Immature natural killer cell (primary cell): ENCODE data around the gene GBX2. TPM values are rescaled to one million over a fixed set of nuclear protein-coding genes. Genes with fewer than 3 reads are reported as not detected.
"Not testable (repeated sequence)": the region's sequence is repeated elsewhere in the genome, so short reads cannot be mapped to it uniquely, and the experiment has no call there.

Experiments used
- DNase-seq, 3 donors: peaks; one replicate each; pipeline ENCODE4 v3.0.0; 2022; ENCODE audit warnings: mixed read lengths in 1 of 3
- H3K27ac Mint-ChIP-seq, 6 donors: one replicate each; pipeline ENCODE4 v1.8.0; 2020; ENCODE audit warnings: mixed read lengths in 6 of 6, mild to moderate bottlenecking in 5 of 6, inconsistent platforms in 4 of 6, moderate library complexity in 3 of 6
- H3K27me3 Mint-ChIP-seq, 3 donors: one replicate each; pipeline ENCODE4 v1.8.0; 2020 to 2021; ENCODE audit warnings: low read depth in 3 of 3, mild to moderate bottlenecking in 3 of 3, mixed read lengths in 3 of 3, moderate library complexity in 3 of 3, inconsistent platforms in 1 of 3
- H3K36me3 Mint-ChIP-seq, 3 donors: one replicate each; pipeline ENCODE4 v1.8.0; 2020; ENCODE audit warnings: mixed read lengths in 3 of 3, inconsistent platforms in 2 of 3, mild to moderate bottlenecking in 2 of 3
- H3K4me1 Mint-ChIP-seq, 2 donors: one replicate each; pipeline ENCODE4 v1.8.0; 2020; ENCODE audit warnings: inconsistent platforms in 2 of 2, mild to moderate bottlenecking in 2 of 2, mixed read lengths in 2 of 2, moderate library complexity in 1 of 2
- H3K4me3 Mint-ChIP-seq, 5 donors: one replicate each; pipeline ENCODE4 v1.8.0; 2020; ENCODE audit warnings: mild to moderate bottlenecking in 5 of 5, mixed read lengths in 5 of 5, inconsistent platforms in 3 of 5, moderate library complexity in 3 of 5
- H3K9me3 Mint-ChIP-seq, 6 donors: one replicate each; pipeline ENCODE4 v1.8.0; 2020; ENCODE audit warnings: mild to moderate bottlenecking in 6 of 6, mixed read lengths in 6 of 6, inconsistent platforms in 4 of 6, moderate library complexity in 3 of 6
- polyA plus RNA-seq, 3 donors: library from polyadenylated mRNA; unstranded; fragments of 300-500 nt; fragmentation: Illumina TruSeq; gene quantifications; one replicate each; pipeline ENCODE4 v1.2.3, GENCODE V29; 2021

GBX2 gene
- polyA plus RNA-seq, 3 donors from 2014 or later, result not detected

DNA sequence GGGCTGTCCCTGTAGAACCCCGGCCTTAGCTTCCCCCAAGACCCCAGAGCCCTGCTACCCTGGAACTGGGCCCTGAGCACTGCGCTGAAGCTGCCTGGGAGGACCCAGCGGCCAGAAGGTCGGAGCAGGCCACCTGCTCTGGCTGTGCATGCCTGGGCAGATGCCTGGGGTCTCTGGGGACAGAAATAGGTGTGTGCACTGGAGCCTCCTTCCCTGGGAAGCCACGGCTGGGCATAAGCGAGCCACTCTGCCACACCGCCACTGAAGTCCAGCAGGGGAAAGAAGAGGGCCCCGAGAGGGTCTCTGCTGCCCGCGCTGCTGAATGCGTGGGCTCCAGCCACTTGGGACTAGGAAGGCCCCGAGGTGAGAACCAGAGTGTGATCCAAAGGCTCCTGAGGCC, 6.7 kb downstream of the GBX2 start:
- Mint-ChIP-seq H3K27ac (no peak overlapping the region), H3K9me3 (peaks cover 0 to 4% (median 0%) of the 10 kb centered on the region in 6 donors), H3K36me3 (no peaks in the 10 kb centered on the region), H3K27me3 (peaks cover 12 to 39% (median 22%) of the 10 kb centered on the region in 3 donors), H3K4me3 (no peak overlapping the region), H3K4me1 (peaks cover 9 to 10% of the 10 kb centered on the region in 2 donors)
- DNase-seq, result no peak

DNA sequence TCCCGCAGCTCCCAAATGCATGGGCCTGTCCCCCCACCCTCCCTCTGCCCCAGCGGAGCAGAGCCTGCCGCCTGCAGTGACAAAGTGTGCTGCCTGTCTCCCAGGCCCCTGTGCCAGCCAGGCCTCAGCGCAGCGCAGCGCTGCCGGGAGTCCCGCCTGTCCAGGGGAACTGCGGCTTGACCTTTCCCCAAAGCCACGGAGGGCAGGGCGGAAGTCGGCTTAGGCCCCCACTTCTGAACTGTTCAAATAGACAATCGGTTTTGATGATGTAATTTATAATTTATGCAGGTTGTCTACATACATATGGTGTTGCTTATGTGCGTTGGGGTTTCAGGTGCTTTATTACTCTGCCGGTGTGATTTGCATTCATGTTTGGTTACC, 7.1 kb downstream of the GBX2 start:
- Mint-ChIP-seq H3K4me1 (peaks cover 4 to 10% of the 10 kb centered on the region in 2 donors), H3K27me3 (peaks cover 8 to 34% (median 17%) of the 10 kb centered on the region in 3 donors), H3K36me3 (no peaks in the 10 kb centered on the region), H3K4me3 (no peak overlapping the region), H3K9me3 (peaks cover 0 to 4% (median 0%) of the 10 kb centered on the region in 6 donors), H3K27ac (no peak overlapping the region)
- DNase-seq, result no peak

DNA sequence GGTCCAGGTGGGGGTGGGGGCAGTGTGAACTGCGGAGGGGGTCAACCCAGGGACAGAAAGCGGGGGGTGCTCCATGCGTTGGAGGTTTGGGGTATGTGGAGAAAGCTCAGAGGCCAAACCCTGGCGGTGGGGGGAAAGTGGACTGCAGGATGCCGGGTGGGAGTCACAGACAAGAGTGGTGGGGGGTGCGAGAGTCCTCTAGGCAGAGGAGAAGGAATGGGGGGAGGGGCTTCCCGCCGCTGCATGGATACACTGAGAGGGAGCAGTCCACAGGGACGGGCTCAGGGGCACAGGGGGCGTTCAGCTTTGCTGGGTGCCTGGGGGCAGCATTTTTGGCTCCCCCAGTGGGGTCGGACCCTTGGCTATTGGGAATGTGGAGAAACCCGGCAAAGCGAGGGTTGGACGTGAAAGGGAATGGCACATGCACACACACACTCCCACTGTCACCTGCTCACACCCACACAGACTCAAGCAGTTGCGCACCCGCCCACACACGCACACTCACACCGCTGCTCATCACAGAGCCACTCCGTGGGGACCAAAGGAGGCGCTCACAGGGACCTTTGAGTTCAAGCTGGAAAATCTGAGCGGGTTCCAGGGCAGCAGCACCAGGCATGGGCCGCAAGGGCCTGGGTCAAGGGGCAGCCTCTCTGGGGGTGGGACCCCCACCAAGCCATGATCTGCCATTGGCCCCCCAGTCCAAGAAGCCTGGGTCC, 7.7 kb downstream of the GBX2 start:
- H3K9me3 Mint-ChIP-seq, result peaks cover 0 to 2% (median 0%) of the 10 kb centered on the region in 6 donors
- DNase-seq, result no peak
- peaks cover 8 to 33% (median 14%) of the 10 kb centered on the region in 3 donors for H3K27me3 Mint-ChIP-seq
- H3K4me1 Mint-ChIP-seq, result peaks cover 4 to 10% of the 10 kb centered on the region in 2 donors
- H3K27ac Mint-ChIP-seq, result no peak overlapping the region
- H3K36me3 Mint-ChIP-seq, result no peaks in the 10 kb centered on the region
- H3K4me3 Mint-ChIP-seq, result no peak overlapping the region

DNA sequence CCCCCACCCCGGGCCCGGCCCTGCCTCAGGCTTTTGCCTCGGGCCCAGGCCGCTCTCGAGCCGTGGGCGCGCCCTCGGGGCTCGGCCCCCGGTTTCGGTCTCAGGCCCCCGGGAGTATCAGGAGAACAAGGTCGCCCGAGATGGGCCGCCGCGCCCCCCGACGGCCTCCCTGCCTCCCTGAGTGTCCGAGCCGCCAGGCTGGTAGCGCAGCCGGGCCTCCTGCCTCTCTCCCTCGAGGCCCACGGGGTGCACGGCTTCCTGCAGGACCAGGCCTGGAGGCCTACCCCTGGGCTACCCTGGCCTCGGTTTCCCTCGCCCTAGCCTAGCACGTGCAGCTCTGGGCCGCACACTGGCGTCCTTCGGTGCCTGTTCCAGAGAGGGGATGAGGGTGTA, 8.4 kb downstream of the GBX2 start:
- no peak for DNase-seq
- Mint-ChIP-seq H3K27me3 (peaks cover 8 to 28% (median 14%) of the 10 kb centered on the region in 3 donors), H3K4me3 (no peak overlapping the region), H3K9me3 (peaks cover 0 to 2% (median 0%) of the 10 kb centered on the region in 6 donors), H3K4me1 (peaks cover 1 to 3% of the 10 kb centered on the region in 2 donors), H3K27ac (no peak overlapping the region), H3K36me3 (no peaks in the 10 kb centered on the region)

DNA sequence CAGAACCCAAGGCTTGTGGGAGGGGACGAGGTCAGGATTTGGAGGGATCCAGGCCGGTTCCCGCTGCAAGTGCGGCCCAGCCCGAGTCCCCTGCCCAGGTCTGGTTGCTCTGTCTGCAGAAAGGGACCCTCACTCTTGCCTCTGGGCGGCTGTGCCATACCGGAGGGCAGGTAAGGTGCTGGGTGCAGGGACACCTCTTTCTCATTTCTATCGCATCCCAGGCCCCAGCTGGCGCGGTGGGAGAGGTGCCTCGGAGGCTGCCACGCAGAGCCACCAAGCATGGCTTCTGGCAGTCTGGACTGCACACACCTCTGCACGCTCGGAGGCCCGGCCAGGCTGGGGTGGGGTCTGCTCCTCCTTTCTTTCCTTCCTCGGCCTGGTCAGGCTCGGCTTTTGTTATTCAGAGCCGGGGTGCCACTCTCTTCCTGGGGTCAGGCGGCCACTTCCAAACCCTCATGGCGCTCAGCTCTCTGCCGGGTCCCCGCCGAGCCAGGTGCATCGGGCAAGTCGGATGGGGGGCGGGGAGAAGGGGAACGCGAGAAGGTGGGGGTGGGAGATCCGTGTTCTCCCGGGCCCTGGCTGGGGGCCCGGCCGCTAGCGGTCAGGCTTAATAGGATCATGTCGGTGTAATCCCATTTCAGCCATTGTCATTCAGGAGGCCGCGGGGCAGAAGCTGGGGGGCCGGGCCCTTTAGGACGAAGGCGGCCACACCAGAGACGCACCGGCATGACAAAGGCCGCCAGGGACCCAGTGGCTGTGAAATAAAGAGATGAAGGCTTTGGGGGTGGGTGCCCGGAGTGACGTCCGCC, 9.0 kb downstream of the GBX2 start:
- no peak overlapping the region for H3K4me3 Mint-ChIP-seq
- H3K9me3 Mint-ChIP-seq, result peaks cover 0 to 3% (median 0%) of the 10 kb centered on the region in 6 donors
- H3K4me1 Mint-ChIP-seq, result peaks cover 0 to 1% of the 10 kb centered on the region in 2 donors
- H3K27ac Mint-ChIP-seq, result no peak overlapping the region
- DNase-seq, result no peak
- no peaks in the 10 kb centered on the region for H3K36me3 Mint-ChIP-seq
- peaks cover 8 to 31% (median 15%) of the 10 kb centered on the region in 3 donors for H3K27me3 Mint-ChIP-seq

DNA sequence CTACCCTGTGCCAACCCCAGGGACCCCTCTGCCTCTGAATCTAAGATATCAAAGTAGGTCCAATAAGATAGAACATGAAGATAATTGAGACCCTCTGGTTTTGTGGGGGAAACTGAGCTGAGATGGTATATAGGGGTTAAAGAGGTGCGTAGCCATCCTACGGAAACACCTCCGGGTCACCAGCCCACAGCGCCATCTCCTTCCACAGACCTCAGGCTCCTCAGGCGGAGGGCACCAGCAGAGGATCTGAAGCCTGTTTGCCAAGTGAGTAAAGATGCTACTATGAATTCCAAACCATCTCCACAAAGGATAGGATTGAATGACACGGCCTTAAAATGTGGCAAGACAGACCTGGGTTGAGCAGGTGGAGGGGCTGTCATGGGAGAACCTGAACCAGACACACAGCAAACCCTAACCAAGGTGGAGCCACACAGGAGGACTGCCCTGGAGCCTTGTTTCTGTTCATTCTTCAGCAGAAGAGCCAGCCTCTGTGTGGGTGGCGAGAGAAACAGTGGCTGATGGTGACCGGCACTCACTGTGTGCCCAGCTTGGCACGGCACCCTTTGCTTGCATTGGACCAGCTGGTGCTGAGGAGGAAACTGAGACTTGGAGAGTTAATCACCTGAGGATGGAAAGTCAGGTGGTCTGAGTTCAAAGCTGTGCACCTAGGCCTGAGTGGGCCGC, 10.2 kb downstream of the GBX2 start:
- Mint-ChIP-seq H3K9me3 (peaks cover under 1 to 9% (median 4%) of the 10 kb centered on the region in 6 donors), H3K36me3 (peaks cover 0 to 4% (median 0%) of the 10 kb centered on the region in 3 donors), H3K27ac (no peak overlapping the region), H3K27me3 (peaks cover 8 to 32% (median 18%) of the 10 kb centered on the region in 3 donors), H3K4me1 (peaks cover 0 to 1% of the 10 kb centered on the region in 2 donors), H3K4me3 (no peak overlapping the region)
- DNase-seq, result no peak

DNA sequence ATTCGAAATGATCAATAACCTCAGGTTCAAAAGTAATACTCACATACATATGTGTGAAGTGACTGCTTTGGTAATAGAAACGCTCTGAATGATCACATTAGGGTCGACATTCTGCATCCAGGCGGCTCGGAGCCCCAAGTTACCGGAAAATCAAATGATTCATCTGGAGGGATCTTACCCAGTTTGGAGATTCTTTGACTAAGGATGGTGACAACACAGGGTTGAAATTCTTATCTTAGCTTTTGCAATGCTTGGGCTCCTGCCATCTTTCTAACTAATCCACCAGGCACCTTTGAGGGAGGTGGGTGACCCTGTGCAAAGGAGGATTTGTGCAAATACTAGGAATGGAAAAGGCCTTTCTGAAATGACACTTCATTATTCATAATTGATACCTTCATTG, 10.8 kb downstream of the GBX2 start:
- no peak for DNase-seq
- peaks cover 0 to 1% of the 10 kb centered on the region in 2 donors for H3K4me1 Mint-ChIP-seq
- peaks cover 2 to 14% (median 7%) of the 10 kb centered on the region in 6 donors for H3K9me3 Mint-ChIP-seq
- H3K27ac Mint-ChIP-seq, result no peak overlapping the region
- H3K4me3 Mint-ChIP-seq, result no peak overlapping the region
- peaks cover 9 to 37% (median 15%) of the 10 kb centered on the region in 3 donors for H3K27me3 Mint-ChIP-seq
- H3K36me3 Mint-ChIP-seq, result peaks cover 0 to 8% (median 0%) of the 10 kb centered on the region in 3 donors

DNA sequence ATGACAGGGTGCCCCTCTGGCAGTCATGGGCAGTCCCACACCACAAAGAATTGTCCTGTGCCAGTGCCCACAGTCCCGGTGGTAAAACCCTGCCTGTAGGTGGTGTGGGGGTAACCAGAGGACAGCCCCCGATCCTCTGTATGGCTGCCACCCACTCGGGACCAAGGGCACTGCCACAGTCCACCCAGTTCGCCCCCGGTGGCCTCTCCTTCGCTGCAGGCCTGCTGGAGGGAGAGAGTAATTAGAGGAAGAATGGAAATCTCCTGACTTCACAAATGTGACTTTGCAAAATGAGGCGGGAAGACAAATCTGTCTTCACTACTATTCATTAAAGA, 11.4 kb downstream of the GBX2 start:
- DNase-seq, result no peak
- H3K9me3 Mint-ChIP-seq, result peaks cover 3 to 16% (median 7%) of the 10 kb centered on the region in 6 donors
- H3K36me3 Mint-ChIP-seq, result peaks cover 0 to 8% (median 0%) of the 10 kb centered on the region in 3 donors
- H3K27ac Mint-ChIP-seq, result no peak overlapping the region
- no peak overlapping the region for H3K4me3 Mint-ChIP-seq
- peaks cover 0 to 1% of the 10 kb centered on the region in 2 donors for H3K4me1 Mint-ChIP-seq
- peaks cover 9 to 34% (median 15%) of the 10 kb centered on the region in 3 donors for H3K27me3 Mint-ChIP-seq

DNA sequence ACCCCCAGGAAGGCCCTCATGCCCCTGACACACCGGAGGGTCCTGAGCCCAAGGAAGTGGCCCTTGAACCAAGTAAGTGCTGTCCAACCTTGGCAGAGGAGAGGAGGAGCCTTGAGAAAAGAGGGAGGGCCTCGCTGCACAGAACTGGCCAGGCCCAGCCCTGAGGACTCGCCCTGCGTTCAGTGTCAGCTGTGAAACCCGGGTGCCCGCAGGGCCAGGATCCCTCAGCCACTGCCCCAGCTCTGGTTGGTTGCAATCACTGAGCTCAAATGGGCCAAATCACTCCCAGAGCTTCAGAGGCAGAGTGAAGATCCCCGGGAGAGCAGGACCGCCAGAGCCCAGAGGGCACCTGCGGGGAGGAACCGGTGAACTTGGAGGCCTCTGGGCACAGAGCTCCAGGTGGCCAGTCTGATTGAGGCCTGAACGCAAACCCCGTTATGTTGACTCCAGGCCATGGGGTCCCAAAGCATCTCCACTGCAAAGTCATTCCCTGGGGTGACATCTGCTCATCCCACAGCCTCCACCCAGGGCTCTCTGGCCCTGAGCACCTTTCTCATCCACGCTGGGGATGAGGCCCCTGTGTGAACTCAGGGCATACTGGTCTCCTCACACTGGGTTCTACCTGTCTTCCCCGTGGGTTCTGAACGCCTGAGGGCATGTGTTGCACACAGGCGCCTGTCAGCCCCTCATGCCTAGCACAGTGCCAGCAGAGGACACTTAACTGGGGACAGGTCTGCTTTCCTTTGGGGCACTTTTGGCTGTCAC, 11.9 kb downstream of the GBX2 start:
- no peak for DNase-seq
- H3K4me1 Mint-ChIP-seq, result peaks cover 0 to 1% of the 10 kb centered on the region in 2 donors
- H3K36me3 Mint-ChIP-seq, result peaks cover 0 to 8% (median 0%) of the 10 kb centered on the region in 3 donors
- no peak overlapping the region for H3K27ac Mint-ChIP-seq
- H3K27me3 Mint-ChIP-seq, result peaks cover 5 to 30% (median 15%) of the 10 kb centered on the region in 3 donors
- no peak overlapping the region for H3K4me3 Mint-ChIP-seq
- peaks cover 3 to 16% (median 7%) of the 10 kb centered on the region in 6 donors for H3K9me3 Mint-ChIP-seq

DNA sequence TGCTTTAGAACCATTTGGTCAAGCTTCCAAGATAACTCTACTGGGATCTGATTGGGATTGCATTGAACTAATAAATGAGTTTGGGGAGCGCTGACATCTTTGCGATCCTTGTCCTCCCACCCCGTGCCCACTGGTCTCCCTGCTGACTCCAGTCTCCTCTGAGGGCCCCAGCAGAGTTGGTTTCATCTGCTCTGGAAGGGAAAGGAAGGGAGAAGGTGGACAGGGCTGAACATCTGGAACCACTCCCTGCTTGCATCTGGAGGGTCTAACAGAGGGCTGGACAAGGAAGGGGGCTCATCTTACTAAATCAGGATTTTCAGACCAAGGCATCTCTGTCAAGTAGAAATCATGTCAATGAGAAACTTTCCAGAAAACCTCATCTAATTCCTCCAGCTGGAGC, 12.8 kb downstream of the GBX2 start:
- Mint-ChIP-seq H3K4me1 (peaks cover 0 to 1% of the 10 kb centered on the region in 2 donors), H3K27ac (no peak overlapping the region), H3K9me3 (peaks cover 3 to 20% (median 7%) of the 10 kb centered on the region in 6 donors), H3K27me3 (peaks cover 10 to 27% (median 15%) of the 10 kb centered on the region in 3 donors), H3K36me3 (peaks cover 0 to 8% (median 0%) of the 10 kb centered on the region in 3 donors), H3K4me3 (no peak overlapping the region)
- no peak for DNase-seq

DNA sequence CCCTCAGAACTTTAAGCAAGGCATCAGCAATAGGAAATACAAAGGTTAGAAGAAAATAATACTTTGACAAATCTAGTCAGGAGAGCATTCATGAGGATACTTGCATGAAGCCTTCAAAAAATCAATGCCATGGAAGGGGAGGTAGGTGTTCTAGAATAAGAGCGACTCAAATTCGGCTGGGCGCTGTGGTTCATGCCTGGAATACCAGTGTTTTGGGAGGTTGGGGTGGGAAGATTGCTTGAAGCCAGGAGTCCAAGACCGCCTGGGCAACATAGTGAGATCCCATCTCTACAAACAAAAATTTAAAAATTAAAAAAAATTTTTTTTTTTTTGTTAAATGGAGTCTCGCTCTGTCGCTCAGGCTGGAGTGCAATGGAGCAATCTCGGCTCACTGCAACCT, 21.8 kb downstream of the GBX2 start:
- peaks cover 0 to 4% (median 0%) of the 10 kb centered on the region in 6 donors for H3K9me3 Mint-ChIP-seq
- H3K4me3 Mint-ChIP-seq, result no peak overlapping the region
- DNase-seq, result no peak
- no peak overlapping the region for H3K27ac Mint-ChIP-seq
- no peaks in the 10 kb centered on the region for H3K36me3 Mint-ChIP-seq
- H3K4me1 Mint-ChIP-seq, result no peaks in the 10 kb centered on the region
- H3K27me3 Mint-ChIP-seq, result peaks cover 5 to 13% (median 12%) of the 10 kb centered on the region in 3 donors

DNA sequence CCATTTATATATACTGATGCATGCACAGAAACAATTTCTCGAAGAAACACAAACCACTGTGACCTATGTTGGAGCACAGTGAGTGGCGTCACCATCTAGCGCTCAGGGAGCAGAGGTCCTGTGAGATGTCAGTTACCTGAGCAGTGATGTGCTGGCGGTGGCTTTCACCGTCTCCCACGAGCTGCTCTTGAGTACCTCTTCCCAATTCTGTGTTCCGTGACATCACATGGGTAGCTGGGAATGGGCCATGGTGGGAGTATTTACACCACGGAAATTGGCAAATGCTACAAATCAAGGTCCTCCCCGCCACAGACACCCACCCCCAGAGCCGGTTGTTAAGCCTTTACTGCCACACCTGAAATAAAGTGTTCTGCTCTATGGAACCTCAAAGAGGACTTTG, 24.4 kb downstream of the GBX2 start:
- Mint-ChIP-seq H3K27ac (no peak overlapping the region), H3K9me3 (no peaks in the 10 kb centered on the region), H3K4me1 (no peaks in the 10 kb centered on the region), H3K36me3 (no peaks in the 10 kb centered on the region), H3K4me3 (no peak overlapping the region), H3K27me3 (peaks cover 5 to 16% (median 6%) of the 10 kb centered on the region in 3 donors)
- no peak for DNase-seq

DNA sequence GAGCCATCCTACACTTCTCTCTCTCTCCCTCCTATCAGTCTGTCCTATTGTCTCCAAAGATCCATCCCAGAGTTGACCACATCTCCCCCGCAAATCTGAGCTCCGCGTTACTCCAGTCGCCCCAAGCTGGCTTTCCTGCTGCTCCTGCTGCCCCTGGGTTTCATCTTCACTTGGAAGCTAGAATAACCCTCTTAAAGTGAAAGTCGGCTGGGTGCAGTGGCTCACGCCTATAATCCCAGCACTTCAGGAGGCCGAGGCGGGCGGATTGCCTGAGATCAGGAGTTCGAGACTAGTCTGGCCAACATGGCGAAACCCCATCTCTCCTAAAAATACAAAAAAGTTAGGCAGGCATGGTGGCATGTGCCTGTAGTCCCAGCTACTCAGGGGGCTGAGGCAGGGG, 26.6 kb downstream of the GBX2 start:
- not testable (repeated sequence) for H3K27ac Mint-ChIP-seq, H3K4me1 Mint-ChIP-seq, H3K4me3 Mint-ChIP-seq, DNase-seq, H3K9me3 Mint-ChIP-seq, H3K36me3 Mint-ChIP-seq
- peaks cover 5 to 16% (median 6%) of the 10 kb centered on the region in 3 donors for H3K27me3 Mint-ChIP-seq
